Measurements from ENCODE around the gene PCNX2.

GRCh38 chr1:232999956-233000625 lies 295.4 kb downstream of the PCNX2 start:
- TF ChIP-seq POLR2A (IDR thresholded peaks at IDR 0.05) (no peak), CTCF (IDR thresholded peaks at IDR 0.05) (no peak)

All from esophagus squamous epithelium (tissue), 4 donors.